Measurements from ENCODE around the gene DNAH5. TPM values are rescaled to one million over a fixed set of nuclear protein-coding genes. Genes with fewer than 3 reads are reported as not detected.

Gene DNAH5
- total and polyA plus RNA-seq, 2 donors: 0.18 to 0.48 TPM

DNA sequence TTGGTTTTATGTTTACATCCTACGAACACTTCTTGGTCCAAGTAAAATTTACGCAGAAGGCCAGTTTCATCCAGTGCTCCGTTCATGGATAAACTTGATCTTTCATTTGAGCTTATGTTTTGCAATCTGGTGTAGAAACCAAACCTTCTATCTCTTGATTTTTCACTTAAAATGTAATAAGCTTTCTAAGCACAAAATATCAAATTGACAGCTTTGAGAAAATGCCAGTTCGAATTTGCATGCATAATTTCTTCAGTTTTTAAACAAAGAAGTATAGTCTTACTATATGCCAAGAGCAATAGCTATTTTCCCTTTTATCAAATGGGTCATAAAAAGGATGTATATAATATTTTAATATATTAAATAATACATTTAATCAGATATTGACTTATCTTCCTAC lies 17.8 kb downstream of the DNAH5 start:
- H3K27ac ChIP-seq (ENCODE audit: low read depth): no peak overlapping the region
- no peak overlapping the region for H3K4me3 ChIP-seq (ENCODE audit: low read depth, low read length)
- H3K4me1 ChIP-seq (ENCODE audit: insufficient read depth): no peaks in the 10 kb centered on the region
- H3K36me3 ChIP-seq (ENCODE audit: insufficient read depth): no peaks in the 10 kb centered on the region
- WGBS: 64% methylated on average over 4 of the region's 4 CpGs
- no peak for DNase-seq (ENCODE audit: extremely low spot score)

- 37% methylated on average over 2 of the region's 2 CpGs for WGBS
- H3K36me3 ChIP-seq (ENCODE audit: insufficient read depth): no peaks in the 10 kb centered on the region
- no peak overlapping the region for H3K27ac ChIP-seq (ENCODE audit: low read depth)
- no peak overlapping the region for H3K4me3 ChIP-seq (ENCODE audit: low read depth, low read length)
- no peaks in the 10 kb centered on the region for H3K4me1 ChIP-seq (ENCODE audit: insufficient read depth)
- DNase-seq (ENCODE audit: extremely low spot score): no peak
Measured at GRCh38 chr5:13921578-13921977, 22.9 kb downstream of the DNAH5 start.

GRCh38 chr5:13919786-13920185 lies 24.7 kb downstream of the DNAH5 start:
- no peaks in the 10 kb centered on the region for H3K36me3 ChIP-seq (ENCODE audit: insufficient read depth)

GRCh38 chr5:13919087-13919486 lies 25.4 kb downstream of the DNAH5 start:
- H3K4me1 ChIP-seq (ENCODE audit: insufficient read depth): no peaks in the 10 kb centered on the region
- 82% methylated on average over 15 of the region's 15 CpGs for WGBS
- DNase-seq (ENCODE audit: extremely low spot score): no peak
- H3K36me3 ChIP-seq (ENCODE audit: insufficient read depth): no peaks in the 10 kb centered on the region
- H3K4me3 ChIP-seq (ENCODE audit: low read depth, low read length): no peak overlapping the region
- H3K27ac ChIP-seq (ENCODE audit: low read depth): no peak overlapping the region

More at GRCh38 chr5:13919786-13920185, 24.7 kb downstream of the DNAH5 start:
- Histone ChIP-seq H3K4me1 (ENCODE audit: insufficient read depth) (no peaks in the 10 kb centered on the region), H3K4me3 (ENCODE audit: low read depth, low read length) (no peak overlapping the region), H3K27ac (ENCODE audit: low read depth) (no peak overlapping the region)
- no peak for DNase-seq (ENCODE audit: extremely low spot score)
- 74% methylated on average over 1 of the region's 1 CpG for WGBS

DNA sequence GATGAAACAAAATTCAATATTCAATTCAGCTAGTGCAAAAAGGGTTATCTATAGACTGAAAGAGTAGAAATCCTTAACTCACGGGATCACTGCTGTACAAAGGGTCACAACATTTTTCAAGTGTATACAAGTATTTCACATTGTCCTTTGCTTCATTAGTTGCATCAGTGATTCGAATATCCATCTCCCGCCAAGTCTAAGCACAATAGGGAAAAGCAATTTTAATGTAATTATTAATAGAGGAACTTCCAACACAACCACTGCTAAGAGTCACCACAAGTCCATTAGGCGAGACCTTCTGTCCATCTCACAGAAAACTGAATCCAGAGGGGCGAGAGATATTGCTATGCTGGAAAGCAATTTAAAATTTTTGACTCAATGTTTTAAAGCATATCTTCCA lies 27.4 kb downstream of the DNAH5 start:
- no peak overlapping the region for H3K27ac ChIP-seq (ENCODE audit: low read depth)
- no peak overlapping the region for H3K4me3 ChIP-seq (ENCODE audit: low read depth, low read length)
- DNase-seq (ENCODE audit: extremely low spot score): no peak
- no peaks in the 10 kb centered on the region for H3K4me1 ChIP-seq (ENCODE audit: insufficient read depth)
- H3K36me3 ChIP-seq (ENCODE audit: insufficient read depth): no peaks in the 10 kb centered on the region
- WGBS: 89% methylated on average over 5 of the region's 5 CpGs

DNA sequence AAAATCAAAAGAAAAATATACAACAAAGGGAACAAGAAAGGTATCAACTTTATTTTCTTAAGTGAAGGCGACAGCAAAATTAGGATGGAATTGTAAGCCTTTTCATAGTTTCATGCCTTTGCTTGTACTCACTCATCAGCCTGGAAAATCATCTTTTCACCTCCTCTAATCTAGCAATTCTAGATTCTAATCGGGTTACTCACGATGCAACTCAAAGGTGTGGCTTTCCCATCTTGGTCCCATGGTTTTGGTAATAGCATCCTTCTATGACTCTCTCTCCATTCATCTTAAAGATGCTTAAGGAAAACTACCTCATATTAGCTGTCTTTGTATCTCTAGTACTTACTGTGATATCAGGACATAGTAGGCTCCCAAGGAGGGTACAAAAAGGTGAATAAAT lies 30.5 kb downstream of the DNAH5 start:
- H3K27ac ChIP-seq (ENCODE audit: low read depth): no peak overlapping the region
- H3K4me1 ChIP-seq (ENCODE audit: insufficient read depth): no peaks in the 10 kb centered on the region
- no peaks in the 10 kb centered on the region for H3K36me3 ChIP-seq (ENCODE audit: insufficient read depth)
- DNase-seq (ENCODE audit: extremely low spot score): no peak
- no peak overlapping the region for H3K4me3 ChIP-seq (ENCODE audit: low read depth, low read length)
- 86% methylated on average over 3 of the region's 3 CpGs for WGBS

- Histone ChIP-seq H3K4me3 (ENCODE audit: low read depth, low read length) (no peak overlapping the region), H3K4me1 (ENCODE audit: insufficient read depth) (no peaks in the 10 kb centered on the region), H3K36me3 (ENCODE audit: insufficient read depth) (no peaks in the 10 kb centered on the region), H3K27ac (ENCODE audit: low read depth) (no peak overlapping the region)
- 81% methylated on average over 13 of the region's 13 CpGs for WGBS
- DNase-seq (ENCODE audit: extremely low spot score): no peak
Measured at GRCh38 chr5:13910637-13911288, 33.7 kb downstream of the DNAH5 start.

GRCh38 chr5:13910201-13910600 lies 34.3 kb downstream of the DNAH5 start:
- Histone ChIP-seq H3K4me1 (ENCODE audit: insufficient read depth) (no peaks in the 10 kb centered on the region), H3K4me3 (ENCODE audit: low read depth, low read length) (no peak overlapping the region), H3K36me3 (ENCODE audit: insufficient read depth) (no peaks in the 10 kb centered on the region), H3K27ac (ENCODE audit: low read depth) (no peak overlapping the region)
- no peak for DNase-seq (ENCODE audit: extremely low spot score)
- WGBS: 69% methylated on average over 2 of the region's 2 CpGs

- WGBS: 76% methylated on average over 1 of the region's 1 CpG
- H3K4me1 ChIP-seq (ENCODE audit: insufficient read depth): no peaks in the 10 kb centered on the region
- H3K27ac ChIP-seq (ENCODE audit: low read depth): no peak overlapping the region
- no peak for DNase-seq (ENCODE audit: extremely low spot score)
- H3K4me3 ChIP-seq (ENCODE audit: low read depth, low read length): no peak overlapping the region
- H3K36me3 ChIP-seq (ENCODE audit: insufficient read depth): no peaks in the 10 kb centered on the region
Measured at GRCh38 chr5:13909271-13909670, 35.2 kb downstream of the DNAH5 start.

GRCh38 chr5:13898569-13898968 lies 45.9 kb downstream of the DNAH5 start:
- Histone ChIP-seq H3K27ac (ENCODE audit: low read depth) (no peak overlapping the region), H3K36me3 (ENCODE audit: insufficient read depth) (no peaks in the 10 kb centered on the region), H3K4me3 (ENCODE audit: low read depth, low read length) (no peak overlapping the region), H3K4me1 (ENCODE audit: insufficient read depth) (no peaks in the 10 kb centered on the region)
- no peak for DNase-seq (ENCODE audit: extremely low spot score)
- 84% methylated on average over 6 of the region's 6 CpGs for WGBS

DNA sequence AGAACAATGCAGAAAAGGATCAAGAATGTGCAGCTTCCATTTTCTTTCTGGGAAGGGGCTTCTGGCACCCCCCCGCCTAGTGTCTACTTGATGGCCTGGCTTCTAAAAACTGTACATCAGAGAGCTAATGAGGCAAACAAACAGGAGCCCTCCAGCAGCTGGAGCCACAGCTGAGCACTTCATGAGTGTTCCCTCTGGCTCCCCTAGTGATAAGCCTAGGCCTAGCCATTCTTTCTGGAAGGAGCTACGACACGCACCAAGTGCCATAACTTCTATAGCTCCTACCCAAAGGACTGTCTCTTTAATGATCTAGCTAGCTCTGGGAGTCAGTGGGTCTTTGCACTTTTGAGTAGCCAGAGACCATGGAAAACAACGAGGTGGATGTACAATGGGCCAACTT lies 66.1 kb downstream of the DNAH5 start:
- Histone ChIP-seq H3K36me3 (ENCODE audit: insufficient read depth) (no peaks in the 10 kb centered on the region), H3K4me1 (ENCODE audit: insufficient read depth) (no peaks in the 10 kb centered on the region), H3K4me3 (ENCODE audit: low read depth, low read length) (no peak overlapping the region), H3K27ac (ENCODE audit: low read depth) (no peak overlapping the region)
- WGBS: 75% methylated on average over 4 of the region's 4 CpGs
- DNase-seq (ENCODE audit: extremely low spot score): no peak

DNA sequence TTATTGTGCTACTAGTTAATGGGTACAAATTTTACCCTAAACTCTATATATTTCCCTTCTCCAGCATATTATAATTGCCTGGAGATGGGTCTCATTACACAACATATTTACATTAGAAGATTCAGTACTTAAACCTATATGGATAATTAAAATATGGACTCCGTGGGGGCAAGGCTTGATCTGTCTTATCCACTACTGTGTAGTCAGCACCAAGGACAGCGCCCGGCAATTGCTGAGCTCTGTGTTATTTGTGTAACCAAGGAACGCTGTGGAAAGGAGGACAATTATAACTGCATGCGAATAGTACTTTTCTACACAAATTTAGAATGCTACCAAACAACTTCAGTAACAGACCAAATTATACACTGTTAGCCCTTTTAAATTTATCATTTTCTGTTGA lies 77.7 kb downstream of the DNAH5 start:
- WGBS: 24% methylated on average over 5 of the region's 5 CpGs
- H3K27ac ChIP-seq (ENCODE audit: low read depth): no peak overlapping the region
- no peak for DNase-seq (ENCODE audit: extremely low spot score)

DNA sequence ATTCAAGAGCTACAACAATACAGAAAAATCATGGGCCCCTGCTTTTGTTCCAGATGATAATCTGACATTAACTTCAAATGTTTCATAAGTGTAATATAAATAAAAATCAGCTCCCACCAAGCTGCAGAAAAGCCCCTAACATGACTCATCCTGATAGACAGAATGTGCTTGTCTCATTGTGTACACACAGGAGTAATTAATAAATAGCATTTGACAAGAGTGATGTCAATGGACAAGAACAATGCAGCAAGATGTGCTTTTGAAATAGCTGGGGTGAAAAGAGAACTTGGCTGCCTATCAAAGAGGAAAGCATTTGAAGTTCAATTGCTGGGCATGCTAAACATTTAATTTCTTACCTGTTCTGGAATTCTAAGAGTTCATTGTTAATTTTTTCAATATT lies 79.2 kb downstream of the DNAH5 start:
- Histone ChIP-seq H3K27ac (ENCODE audit: low read depth) (no peak overlapping the region), H3K4me3 (ENCODE audit: low read depth, low read length) (no peak overlapping the region), H3K4me1 (ENCODE audit: insufficient read depth) (no peaks in the 10 kb centered on the region), H3K36me3 (ENCODE audit: insufficient read depth) (no peaks in the 10 kb centered on the region)
- DNase-seq (ENCODE audit: extremely low spot score): no peak

More for the DNA sequence above, 77.7 kb downstream of the DNAH5 start:
- Histone ChIP-seq H3K4me1 (ENCODE audit: insufficient read depth) (no peaks in the 10 kb centered on the region), H3K36me3 (ENCODE audit: insufficient read depth) (no peaks in the 10 kb centered on the region), H3K4me3 (ENCODE audit: low read depth, low read length) (no peak overlapping the region)

DNA sequence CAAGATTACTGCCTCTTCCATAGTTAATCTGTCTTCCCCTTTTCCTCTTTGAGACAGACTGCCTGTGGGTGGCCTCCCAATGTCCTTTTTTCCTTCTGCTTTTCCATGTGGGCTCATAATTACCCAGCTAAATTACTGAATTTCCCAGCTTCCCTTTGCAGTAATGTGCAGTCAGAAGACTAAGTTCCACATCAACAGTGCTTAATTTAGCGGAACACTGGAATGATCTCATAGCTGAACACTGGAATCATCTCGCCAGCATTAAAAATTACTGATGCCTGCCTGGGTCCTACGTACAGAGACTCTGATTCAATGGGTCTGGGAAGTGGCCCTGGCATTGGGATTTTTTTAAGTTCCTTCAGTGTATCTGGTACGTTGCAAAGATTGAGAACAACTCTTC lies 84.3 kb downstream of the DNAH5 start:
- DNase-seq (ENCODE audit: extremely low spot score): no peak
- no peak overlapping the region for H3K4me3 ChIP-seq (ENCODE audit: low read depth, low read length)
- H3K4me1 ChIP-seq (ENCODE audit: insufficient read depth): no peaks in the 10 kb centered on the region
- no peaks in the 10 kb centered on the region for H3K36me3 ChIP-seq (ENCODE audit: insufficient read depth)
- WGBS: 73% methylated on average over 4 of the region's 4 CpGs
- no peak overlapping the region for H3K27ac ChIP-seq (ENCODE audit: low read depth)
